Activated CD4-positive, alpha-beta memory T cell treated with anti-CD3 and anti-CD28 coated beads, Interleukin-2, amount 10 ng/mL, durations not matched to agents 7 days and 5 days (primary cell): ENCODE measurements around the gene SDCBP2. TPM values are rescaled to one million over a fixed set of nuclear protein-coding genes. Genes with fewer than 3 reads are reported as not detected.

Experiments
- CTCF ChIA-PET: fragments of 350-600 bp; sonication (Branson Sonifier 250); formaldehyde crosslinking; loops from one replicate; lab custom pipeline; 2021; ENCODE audit warnings: antibody characterized with exemption, inconsistent platforms; lab: Charles Lee
- POLR2A ChIA-PET: fragments of 350-600 bp; sonication (Branson Sonifier 250); formaldehyde crosslinking; loops from one replicate; lab custom pipeline; 2021; ENCODE audit warnings: antibody characterized with exemption; lab: Charles Lee
- DNase-seq: peaks from one replicate; pipeline ENCODE4 v3.0.0-alpha.2; 2020
- H3K27ac Mint-ChIP-seq: one replicate; pipeline ENCODE4 v1.8.0; 2021; ENCODE audit warnings: mild to moderate bottlenecking, mixed read lengths
- H3K27me3 Mint-ChIP-seq: one replicate; pipeline ENCODE4 v1.8.0; 2021; ENCODE audit warnings: mixed read lengths
- H3K36me3 Mint-ChIP-seq: one replicate; pipeline ENCODE4 v1.8.0; 2021; ENCODE audit warnings: low read depth, mixed read lengths
- H3K4me1 Mint-ChIP-seq: one replicate; pipeline ENCODE4 v1.8.0; 2021; ENCODE audit warnings: mixed read lengths
- H3K4me3 Mint-ChIP-seq: one replicate; pipeline ENCODE4 v1.8.0; 2021; ENCODE audit warnings: mild to moderate bottlenecking, mixed read lengths
- H3K9me3 Mint-ChIP-seq: one replicate; pipeline ENCODE4 v1.8.0; 2021; ENCODE audit warnings: mixed read lengths
- total RNA-seq, 2 experiments: library from RNA; stranded (reverse); gene quantifications; one replicate each; pipeline ENCODE4 v1.2.3, GENCODE V29; 2021

The SDCBP2 gene
- total RNA-seq, 2 experiments from 2014 or later: 3.1 to 3.2 TPM

GRCh38 chr20:1266167-1266973 is 62.6 kb downstream of the SDCBP2 start, which contains the start of gene SNPH:
Gene SNPH (plus strand): TSS chr20:1266294. CDS start chr20:1296240, 29,946 bp downstream.
- Mint-ChIP-seq H3K27me3 (peaks cover 4% of the 10 kb centered on the region), H3K36me3 (no peaks in the 10 kb centered on the region), H3K4me1 (peaks cover 13% of the 10 kb centered on the region), H3K27ac (peak within 1 kb of the TSS; percentile 52), H3K9me3 (peaks cover 8% of the 10 kb centered on the region), H3K4me3 (peak within 1 kb of the TSS; percentile 87)
- POLR2A ChIA-PET: interaction anchor here (2.7 kb wide), 1 partner anchor 34 kb away, joined by 8 read pairs; no protein-coding TSS in a partner anchor
- DNase-seq: peak; percentile 75
- CTCF ChIA-PET: interaction anchor here (1.0 to 1.6 kb wide), 2 partner anchors 9 to 169 kb away, joined by 3 read pairs; no protein-coding TSS in a partner anchor

GRCh38 chr20:1265916-1266166 is 63.1 kb downstream of the SDCBP2 start:
- H3K4me1 Mint-ChIP-seq: peaks cover 13% of the 10 kb centered on the region
- ChIA-PET CTCF (interaction anchor here (1.0 to 1.6 kb wide), 2 partner anchors 10 to 170 kb away, joined by 3 read pairs; no protein-coding TSS in a partner anchor), POLR2A (interaction anchor here (2.7 kb wide), 1 partner anchor 35 kb away, joined by 8 read pairs; no protein-coding TSS in a partner anchor)
- H3K27me3 Mint-ChIP-seq: peaks cover 7% of the 10 kb centered on the region
- peak overlapping the region; percentile 87 for H3K4me3 Mint-ChIP-seq
- DNase-seq: no peak
- no peaks in the 10 kb centered on the region for H3K36me3 Mint-ChIP-seq
- peak overlapping the region; percentile 52 for H3K27ac Mint-ChIP-seq
- H3K9me3 Mint-ChIP-seq: peaks cover 8% of the 10 kb centered on the region

- Mint-ChIP-seq H3K36me3 (no peaks in the 10 kb centered on the region), H3K27ac (no peak overlapping the region), H3K4me1 (peaks cover 13% of the 10 kb centered on the region), H3K9me3 (peaks cover 8% of the 10 kb centered on the region), H3K4me3 (peak overlapping the region; percentile 87), H3K27me3 (peaks cover 8% of the 10 kb centered on the region)
- POLR2A ChIA-PET: interaction anchor here (2.7 kb wide), 1 partner anchor 35 kb away, joined by 8 read pairs; no protein-coding TSS in a partner anchor
- CTCF ChIA-PET: interaction anchor here (1.0 to 1.6 kb wide), 2 partner anchors 10 to 170 kb away, joined by 3 read pairs; no protein-coding TSS in a partner anchor
- DNase-seq: no peak
Observed at GRCh38 chr20:1265226-1265915, 63.6 kb downstream of the SDCBP2 start.

- no peak for DNase-seq
- no peak overlapping the region for H3K27ac Mint-ChIP-seq
- ChIA-PET POLR2A (interaction anchor here (2.7 kb wide), 1 partner anchor 36 kb away, joined by 8 read pairs; no protein-coding TSS in a partner anchor), CTCF (interaction anchor here (0.9 kb wide), 1 partner anchor 8 kb away, joined by 3 read pairs; no protein-coding TSS in a partner anchor)
- H3K9me3 Mint-ChIP-seq: peaks cover 8% of the 10 kb centered on the region
- H3K4me1 Mint-ChIP-seq: peaks cover 13% of the 10 kb centered on the region
- H3K27me3 Mint-ChIP-seq: peaks cover 8% of the 10 kb centered on the region
- H3K36me3 Mint-ChIP-seq: no peaks in the 10 kb centered on the region
- peak overlapping the region; percentile 31 for H3K4me3 Mint-ChIP-seq
Observed at GRCh38 chr20:1264727-1265126, 64.2 kb downstream of the SDCBP2 start.

- Mint-ChIP-seq H3K4me1 (peaks cover 13% of the 10 kb centered on the region), H3K36me3 (no peaks in the 10 kb centered on the region), H3K27me3 (peaks cover 8% of the 10 kb centered on the region), H3K9me3 (peaks cover 8% of the 10 kb centered on the region), H3K4me3 (no peak overlapping the region), H3K27ac (no peak overlapping the region)
- DNase-seq: no peak
- ChIA-PET CTCF (interaction anchor here (0.9 kb wide), 1 partner anchor 9 kb away, joined by 3 read pairs; no protein-coding TSS in a partner anchor), POLR2A (no interaction called here)
Observed at GRCh38 chr20:1263853-1264252, 65.1 kb downstream of the SDCBP2 start.

Other genes with a start within 250 kb of the SDCBP2 start
- 100 to 1,000 TPM; 145 TPM for gene PSMF1, start 210.5 kb downstream of the SDCBP2 start, total RNA-seq
- gene TMEM74B, start 144.2 kb downstream of the SDCBP2 start, total RNA-seq: 1 to 10 TPM in 1 of 2 experiments, under 1 TPM in 1; 0.83 to 1.8 TPM
- gene C20orf202, start 125.7 kb downstream of the SDCBP2 start, total RNA-seq: not detected
- not detected for gene RAD21L1, start 103.1 kb downstream of the SDCBP2 start, total RNA-seq
- gene SNPH, start 62.8 kb downstream of the SDCBP2 start, total RNA-seq: 1 to 10 TPM; 2.9 to 3.0 TPM
- 100 to 1,000 TPM; 205 to 207 TPM for gene FKBP1A, start 63.9 kb upstream of the SDCBP2 start, total RNA-seq
- 10 to 100 TPM; 49.2 to 49.6 TPM for gene NSFL1C, start 137.7 kb upstream of the SDCBP2 start, total RNA-seq
- gene SIRPB2, start 162.3 kb upstream of the SDCBP2 start, total RNA-seq: not detected
- under 1 TPM in 1 of 2 experiments, not detected in 1; 0.15 TPM for gene SIRPD, start 228.6 kb upstream of the SDCBP2 start, total RNA-seq